IMR-90 (cell line): ENCODE measurements around the gene CDYL2. TPM values are rescaled to one million over a fixed set of nuclear protein-coding genes. Genes with fewer than 3 reads are reported as not detected.
A peak's percentile ranks its signal among the peaks of the same experiment; 100 is the strongest.

Source experiments
- ATAC-seq: fragments of 200-7000 bp; cut with Tn5 transposase; 2 replicates; pipeline ENCODE4 v1.9.1; 2020; ENCODE audit warnings: low read depth, mild to moderate bottlenecking, moderate library complexity
- BruUV-seq: library from RNA; stranded (reverse); fragments of 400-500 nt; replicated peaks from 2 replicates; lab custom pipeline; 2021; lab: Mats Ljungman, UMichigan
- CTCF ChIA-PET: fragments of 300-600 bp; formaldehyde crosslinking; extraction: SDS; loops from one replicate; lab custom pipeline; 2021; ENCODE audit warnings: antibody characterized with exemption; lab: Yijun Ruan, JAX
- POLR2A ChIA-PET: fragments of 300-600 bp; sonication (Branson Sonifier 250); formaldehyde crosslinking; loops from one replicate; lab custom pipeline; 2022; ENCODE audit warnings: antibody characterized with exemption; ENCODE audit not compliant: unreplicated experiment; lab: Charles Lee
- DNase-seq: peaks from one replicate; pipeline ENCODE4 v3.0.0; 2013
- H2AFZ ChIP-seq: replicated peaks from 2 replicates; pipeline ENCODE3; 2013; ENCODE audit warnings: low read length, mild to moderate bottlenecking; ENCODE audit not compliant: poor library complexity
- H2AK5ac ChIP-seq: 2 replicates; pipeline ENCODE4 v1.6.1; 2013; ENCODE audit warnings: low read depth, low read length, inconsistent platforms
- H2AK9ac ChIP-seq: replicated peaks from 2 replicates; pipeline ENCODE3; 2013; ENCODE audit warnings: mild to moderate bottlenecking, low read depth, low read length, moderate library complexity; ENCODE audit not compliant: poor library complexity
- H2BK120ac ChIP-seq: 2 replicates; pipeline ENCODE4 v1.6.1; 2013; ENCODE audit warnings: low read depth, low read length, inconsistent platforms
- H2BK15ac ChIP-seq: 3 replicates; pipeline ENCODE4 v1.6.1; 2013; ENCODE audit warnings: low read depth, low read length, inconsistent platforms
- H2BK20ac ChIP-seq: 2 replicates; pipeline ENCODE4 v1.6.1; 2013; ENCODE audit warnings: low read depth, mild to moderate bottlenecking, inconsistent platforms, low read length, moderate library complexity
- H2BK5ac ChIP-seq: 2 replicates; pipeline ENCODE4 v1.6.1; 2013; ENCODE audit warnings: mild to moderate bottlenecking, low read depth, low read length, inconsistent platforms; ENCODE audit not compliant: poor library complexity, severe bottlenecking
- H3K14ac ChIP-seq: replicated peaks from 2 replicates; pipeline ENCODE4 v1.6.1; 2013; ENCODE audit warnings: low read depth, low read length, inconsistent platforms
- H3K18ac ChIP-seq: 2 replicates; pipeline ENCODE4 v1.6.1; 2013; ENCODE audit warnings: low read depth, low read length, control low read depth
- H3K23ac ChIP-seq: 2 replicates; pipeline ENCODE4 v1.6.1; 2013; ENCODE audit warnings: low read depth, low read length, inconsistent platforms
- H3K27ac ChIP-seq: 2 replicates; pipeline ENCODE4 v1.5.1; 2013; ENCODE audit warnings: mild to moderate bottlenecking, control low read depth, low read length; ENCODE audit not compliant: insufficient read depth
- H3K27me3 ChIP-seq: 2 replicates; pipeline ENCODE4 v1.6.1; 2013; ENCODE audit warnings: low read length; ENCODE audit not compliant: control insufficient read depth, insufficient read depth
- H3K36me3 ChIP-seq: 2 replicates; pipeline ENCODE4 v1.6.1; 2013; ENCODE audit warnings: low read length, mixed read lengths; ENCODE audit not compliant: control insufficient read depth, insufficient read depth
- H3K4ac ChIP-seq: 2 replicates; pipeline ENCODE4 v1.6.1; 2013; ENCODE audit warnings: low read depth, low read length, inconsistent platforms
- H3K4me1 ChIP-seq: 2 replicates; pipeline ENCODE4 v1.6.1; 2013; ENCODE audit warnings: low read length, mixed read lengths; ENCODE audit not compliant: control insufficient read depth, insufficient read depth
- H3K4me2 ChIP-seq: 2 replicates; pipeline ENCODE4 v1.6.1; 2013; ENCODE audit warnings: low read depth, mild to moderate bottlenecking, control low read depth, low read length, moderate library complexity
- H3K4me3 ChIP-seq: 2 replicates; pipeline ENCODE4 v1.5.1; 2013; ENCODE audit warnings: low read depth, mild to moderate bottlenecking, control low read depth, low read length, moderate library complexity; ENCODE audit not compliant: insufficient read depth
- H3K56ac ChIP-seq: 2 replicates; pipeline ENCODE4 v1.6.1; 2013; ENCODE audit warnings: low read length, inconsistent platforms; ENCODE audit not compliant: insufficient read depth; ENCODE audit errors: extremely low read depth
- H3K79me1 ChIP-seq, 2 experiments: 2 replicates each; pipeline ENCODE4 v1.6.1; 2013; ENCODE audit warnings: low read length in 2 of 2, inconsistent platforms in 1 of 2, low read depth in 1 of 2
- H3K9ac ChIP-seq: 2 replicates; pipeline ENCODE4 v1.6.1; 2013; ENCODE audit warnings: low read depth, low read length, control low read depth
- H3K9me1 ChIP-seq: 2 replicates; pipeline ENCODE4 v1.6.1; 2013; ENCODE audit warnings: low read length, inconsistent platforms; ENCODE audit not compliant: insufficient read depth
- H3K9me3 ChIP-seq: 2 replicates; pipeline ENCODE4 v1.6.1; 2013; ENCODE audit warnings: low read length; ENCODE audit not compliant: control insufficient read depth, insufficient read depth
- H4K20me1 ChIP-seq: 2 replicates; pipeline ENCODE4 v1.6.1; 2013; ENCODE audit warnings: low read length, inconsistent platforms; ENCODE audit not compliant: insufficient read depth
- H4K5ac ChIP-seq: 2 replicates; pipeline ENCODE4 v1.6.1; 2013; ENCODE audit warnings: mild to moderate bottlenecking, low read depth, low read length, control low read depth
- H4K8ac ChIP-seq, 2 experiments: 2 replicates each; pipeline ENCODE4 v1.6.1; 2013; ENCODE audit warnings: low read depth in 2 of 2, low read length in 2 of 2, control low read depth in 1 of 2, inconsistent platforms in 1 of 2
- H4K91ac ChIP-seq: 2 replicates; pipeline ENCODE4 v1.6.1; 2013; ENCODE audit warnings: low read depth, low read length, inconsistent platforms; ENCODE audit not compliant: insufficient read depth
- BHLHE40 ChIP-seq: fragments of 150-350 bp; IDR thresholded peaks from 2 replicates; pipeline ENCODE4 v1.6.1; 2016; ENCODE audit warnings: mild to moderate bottlenecking, low read depth, low read length
- CHD1 ChIP-seq: IDR thresholded peaks from 2 replicates; pipeline ENCODE4 v1.6.1; 2012; ENCODE audit warnings: low read depth, low read length, improper control_type of control experiment
- FOS ChIP-seq: fragments of 150-350 bp; IDR thresholded peaks from 2 replicates; pipeline ENCODE4 v1.6.1; 2016; ENCODE audit warnings: low read depth, low read length
- MAFK ChIP-seq: IDR thresholded peaks from 2 replicates; pipeline ENCODE4 v1.6.1; 2012; ENCODE audit warnings: low read depth, low read length, improper control_type of control experiment
- MAZ ChIP-seq: IDR thresholded peaks from 2 replicates; pipeline ENCODE4 v1.6.1; 2012; ENCODE audit warnings: low read depth, mild to moderate bottlenecking, low read length, improper control_type of control experiment, moderate library complexity, borderline replicate concordance
- MXI1 ChIP-seq: IDR thresholded peaks from 2 replicates; pipeline ENCODE4 v1.6.1; 2012; ENCODE audit warnings: low read depth, mild to moderate bottlenecking, low read length, moderate library complexity, borderline replicate concordance
- NFE2L2 ChIP-seq: fragments of 150-350 bp; IDR thresholded peaks from 2 replicates; pipeline ENCODE4 v1.6.1; 2016; ENCODE audit warnings: low read depth, mild to moderate bottlenecking, low read length
- POLR2A ChIP-seq: IDR thresholded peaks from 2 replicates; pipeline ENCODE4 v1.6.1; 2012; ENCODE audit warnings: mild to moderate bottlenecking, low read depth, low read length
- RAD21 ChIP-seq: IDR thresholded peaks from 2 replicates; pipeline ENCODE4 v1.6.1; 2012; ENCODE audit warnings: low read length, improper control_type of control experiment
- RCOR1 ChIP-seq: IDR thresholded peaks from 2 replicates; pipeline ENCODE4 v1.6.1; 2012; ENCODE audit warnings: mild to moderate bottlenecking, low read length, improper control_type of control experiment; ENCODE audit not compliant: insufficient replicate concordance
- SMC3 ChIP-seq: fragments of 150-350 bp; IDR thresholded peaks from 2 replicates; pipeline ENCODE4 v1.6.1; 2016; ENCODE audit warnings: low read depth, mild to moderate bottlenecking, antibody characterized with exemption, low read length, moderate library complexity
- USF2 ChIP-seq: fragments of 150-350 bp; IDR thresholded peaks from 2 replicates; pipeline ENCODE4 v1.6.1; 2017; ENCODE audit warnings: mild to moderate bottlenecking, antibody characterized with exemption, low read length, low read depth
- WGBS, 2 experiments: methylation state at CpG; one replicate each; pipeline versions ENCODE4 v1.1.5 to v1.1.7; 2013; ENCODE audit warnings: missing lambda C conversion rate in 2 of 2; ENCODE audit not compliant: insufficient read length in 1 of 2; ENCODE audit errors: extremely low coverage in 2 of 2; 5-methylcytosine and 5-hydroxymethylcytosine counted together
- dilution Hi-C: fragments of 300-500 bp; cut with HindIII; formaldehyde crosslinking; loops from one replicate; pipeline ENCODE4 v1.14.3; 2018; ENCODE audit warnings: low sequenced_read_pairs; ENCODE audit not compliant: unreplicated experiment
- in situ Hi-C: fragments of 300-500 bp; cut with MboI; formaldehyde crosslinking; loops from 3 replicates; pipeline ENCODE4 v1.14.3; 2019; ENCODE audit warnings: low sequenced_read_pairs, inconsistent platforms, mixed read lengths
- intact Hi-C: fragments of 100-400 bp; cut with micrococcal nuclease; formaldehyde crosslinking; loops from 2 replicates; pipeline ENCODE4 v1.10.0; 2022
- polyA plus RNA-seq, 3 experiments: library from polyadenylated mRNA; depleted of rRNA; stranded (reverse); fragments of >200 nt; gene quantifications; 2 replicates each; pipeline ENCODE4 v1.2.3, GENCODE V29; 2012; ENCODE audit warnings: low replicate concordance in 1 of 3
- total RNA-seq: library from RNA; depleted of rRNA; stranded (reverse); fragments of >200 nt; gene quantifications from 2 replicates; pipeline ENCODE4 v1.2.3, GENCODE V29; 2012

CDYL2 gene
- total and polyA plus RNA-seq, 2 of the 4 experiments (the other 2 are of a cell fraction): 1.2 to 3.9 TPM

GRCh38 chr16:80623376-80623775 is 181.0 kb downstream of the CDYL2 start:
- H2BK20ac ChIP-seq: no peak overlapping the region
- in situ Hi-C loops: no loop called here
- dilution Hi-C loops: no loop called here
- H3K27me3 ChIP-seq: no peaks in the 10 kb centered on the region
- H2AK5ac ChIP-seq: no peak overlapping the region
- peaks cover 3% of the 10 kb centered on the region; the same call in 1 of the 2 replicates for H3K9me1 ChIP-seq
- no peak overlapping the region for H4K91ac ChIP-seq
- ATAC-seq (peak; percentile 32), DNase-seq (peak; percentile 64)
- H3K4ac ChIP-seq: no peak overlapping the region
- no peak overlapping the region for H2BK15ac ChIP-seq
- peaks cover 2% of the 10 kb centered on the region; the same call in 1 of the 2 replicates for H3K9me3 ChIP-seq
- H4K5ac ChIP-seq: no peak overlapping the region
- no peak overlapping the region for H3K23ac ChIP-seq
- no peak overlapping the region for H3K14ac ChIP-seq
- ChIA-PET CTCF (interaction anchor here (0.6 kb wide), 1 partner anchor 31 kb away, joined by 3 read pairs; no protein-coding TSS in a partner anchor), POLR2A (no interaction called here)
- BruUV-seq: no TSS peak
- H2BK120ac ChIP-seq: no peak overlapping the region
- H3K27ac ChIP-seq: no peak overlapping the region
- no peaks in the 10 kb centered on the region for H3K4me1 ChIP-seq
- no CpG with 5 or more reads among the region's 4 CpGs for WGBS, 2 experiments
- no peaks in the 10 kb centered on the region for H3K79me1 ChIP-seq
- TF ChIP-seq USF2: no peak
- no peak for TF ChIP-seq MAZ
- no peak for TF ChIP-seq FOS
- TF ChIP-seq RAD21: no peak
- TF ChIP-seq CHD1: no peak
- no peak for TF ChIP-seq BHLHE40
- no peak for TF ChIP-seq SMC3
- no peak for TF ChIP-seq NFE2L2
- no peak for TF ChIP-seq MXI1
- TF ChIP-seq RCOR1: no peak
- no peak for TF ChIP-seq MAFK
- TF ChIP-seq POLR2A: no peak
- no peak overlapping the region for H2AFZ ChIP-seq
- intact Hi-C loops: no loop called here
- H3K36me3 ChIP-seq: no peaks in the 10 kb centered on the region
- H3K56ac ChIP-seq: no peak overlapping the region
- H3K4me2 ChIP-seq: no peak overlapping the region; the same call in 1 of the 2 replicates
- H3K9ac ChIP-seq: no peak overlapping the region
- H4K20me1 ChIP-seq: no peaks in the 10 kb centered on the region
- no peak overlapping the region for H3K4me3 ChIP-seq
- H4K8ac ChIP-seq: no peak overlapping the region
- no peak overlapping the region for H2BK5ac ChIP-seq
- no peak overlapping the region for H2AK9ac ChIP-seq
- H3K18ac ChIP-seq: no peak overlapping the region
